ENCODE results near the gene DENND5A. TPM values are rescaled to one million over a fixed set of nuclear protein-coding genes. Genes with fewer than 3 reads are reported as not detected.

The DENND5A gene
- total and polyA plus RNA-seq, 9 of the 15 experiments (the other 6 are each of a cell fraction or from before 2014, with no cell fraction given): 11.7 to 130 (median 46.3) TPM

DNA sequence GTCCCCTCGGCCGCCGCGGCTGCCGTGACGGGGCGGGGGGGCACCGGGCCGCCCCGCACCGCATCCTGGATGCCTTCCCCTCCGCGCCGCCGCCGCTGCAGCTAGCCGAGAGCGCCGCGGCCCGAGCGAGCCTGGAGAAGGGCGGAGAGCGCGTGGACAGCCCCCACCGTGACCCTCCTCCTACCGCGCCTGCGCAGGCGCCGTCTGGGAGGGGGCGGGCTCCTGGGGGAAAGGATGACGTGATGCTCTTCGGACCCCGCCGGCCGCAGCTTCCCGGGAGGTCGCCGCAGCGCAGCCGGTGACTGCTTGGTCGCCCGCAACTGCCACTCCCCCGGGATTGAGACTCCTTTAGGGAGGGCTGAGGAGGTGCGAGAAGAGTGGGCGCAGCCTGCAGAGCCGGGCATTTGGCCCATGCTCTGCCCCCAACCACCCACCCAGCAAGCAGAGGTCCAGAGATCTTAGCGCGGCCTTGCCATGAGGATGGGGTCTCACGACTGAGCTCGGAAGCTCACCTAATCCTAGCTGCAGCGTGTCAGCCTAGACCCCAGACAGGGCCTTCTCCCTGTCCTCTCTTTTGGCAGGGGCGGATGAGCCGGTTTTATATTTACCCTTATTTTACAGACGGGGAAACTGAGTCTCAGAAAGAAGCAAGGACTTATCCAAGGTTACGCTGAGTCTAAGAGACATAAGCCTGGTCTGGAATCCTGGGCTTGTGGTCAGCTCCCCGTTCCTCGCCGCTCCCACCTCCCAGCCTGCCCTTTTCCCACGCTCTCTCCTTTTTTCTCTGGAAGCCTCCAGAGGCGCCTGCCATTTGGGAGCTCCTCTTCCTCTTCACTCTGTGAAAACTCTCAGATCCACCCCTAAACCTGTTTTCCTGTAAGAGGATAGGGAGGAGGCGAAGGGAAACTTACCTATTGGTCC, at the start of gene DENND5A (continued):
- TF ChIP-seq ZNF175 (CRISPR knock-in tag; IDR thresholded peaks at IDR 0.05; ENCODE audit: low read depth) (no peak), U2AF1 (optimal IDR thresholded peaks at IDR 0.05; ENCODE audit: low read depth, low read length) (no peak), ZFP36 (IDR thresholded peaks at IDR 0.05; ENCODE audit: low read depth, low read length, partially characterized antibody) (no peak), EP400 (IDR thresholded peaks at IDR 0.05) (peak; percentile 37), MAZ (CRISPR knock-in tag; conservative IDR thresholded peaks at IDR 0.05 in 1 of 2, IDR thresholded peaks at IDR 0.05 in 1 of 2) (peak; percentile 63 to 91; a peak in 3 of 4 replicates), MTA3 (IDR thresholded peaks at IDR 0.05; ENCODE audit: borderline replicate concordance) (peak; percentile 22; the same call in 1 of the 2 replicates), ERF (CRISPR knock-in tag; IDR thresholded peaks at IDR 0.05) (no peak), BACH1 (tag; IDR thresholded peaks at IDR 0.05) (no peak), NONO (IDR thresholded peaks at IDR 0.05; ENCODE audit: low read depth in 2 of 2, low read length in 1 of 2) (peak in 1 of 2 experiments; percentile 58; a peak in 2 of 4 replicates), TOE1 (IDR thresholded peaks at IDR 0.05; ENCODE audit: borderline replicate concordance) (no peak), TOE1 (CRISPR knock-in tag; IDR thresholded peaks at IDR 0.05; ENCODE audit: borderline replicate concordance, low read depth) (no peak), CCNT2 (IDR thresholded peaks at IDR 0.05; ENCODE audit: borderline replicate concordance, extremely low read depth, insufficient read length, low read depth, low read length) (peak; percentile 60)
- TF ChIP-seq, protein P1, sequence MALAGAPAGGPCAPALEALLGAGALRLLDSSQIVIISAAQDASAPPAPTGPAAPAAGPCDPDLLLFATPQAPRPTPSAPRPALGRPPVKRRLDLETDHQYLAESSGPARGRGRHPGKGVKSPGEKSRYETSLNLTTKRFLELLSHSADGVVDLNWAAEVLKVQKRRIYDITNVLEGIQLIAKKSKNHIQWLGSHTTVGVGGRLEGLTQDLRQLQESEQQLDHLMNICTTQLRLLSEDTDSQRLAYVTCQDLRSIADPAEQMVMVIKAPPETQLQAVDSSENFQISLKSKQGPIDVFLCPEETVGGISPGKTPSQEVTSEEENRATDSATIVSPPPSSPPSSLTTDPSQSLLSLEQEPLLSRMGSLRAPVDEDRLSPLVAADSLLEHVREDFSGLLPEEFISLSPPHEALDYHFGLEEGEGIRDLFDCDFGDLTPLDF (CRISPR knock-in tag; IDR thresholded peaks at IDR 0.05): no peak
- TF ChIP-seq, protein P2, sequence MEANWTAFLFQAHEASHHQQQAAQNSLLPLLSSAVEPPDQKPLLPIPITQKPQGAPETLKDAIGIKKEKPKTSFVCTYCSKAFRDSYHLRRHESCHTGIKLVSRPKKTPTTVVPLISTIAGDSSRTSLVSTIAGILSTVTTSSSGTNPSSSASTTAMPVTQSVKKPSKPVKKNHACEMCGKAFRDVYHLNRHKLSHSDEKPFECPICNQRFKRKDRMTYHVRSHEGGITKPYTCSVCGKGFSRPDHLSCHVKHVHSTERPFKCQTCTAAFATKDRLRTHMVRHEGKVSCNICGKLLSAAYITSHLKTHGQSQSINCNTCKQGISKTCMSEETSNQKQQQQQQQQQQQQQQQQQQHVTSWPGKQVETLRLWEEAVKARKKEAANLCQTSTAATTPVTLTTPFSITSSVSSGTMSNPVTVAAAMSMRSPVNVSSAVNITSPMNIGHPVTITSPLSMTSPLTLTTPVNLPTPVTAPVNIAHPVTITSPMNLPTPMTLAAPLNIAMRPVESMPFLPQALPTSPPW (CRISPR knock-in tag; IDR thresholded peaks at IDR 0.05): peak; percentile 96
- TF ChIP-seq, protein P3, sequence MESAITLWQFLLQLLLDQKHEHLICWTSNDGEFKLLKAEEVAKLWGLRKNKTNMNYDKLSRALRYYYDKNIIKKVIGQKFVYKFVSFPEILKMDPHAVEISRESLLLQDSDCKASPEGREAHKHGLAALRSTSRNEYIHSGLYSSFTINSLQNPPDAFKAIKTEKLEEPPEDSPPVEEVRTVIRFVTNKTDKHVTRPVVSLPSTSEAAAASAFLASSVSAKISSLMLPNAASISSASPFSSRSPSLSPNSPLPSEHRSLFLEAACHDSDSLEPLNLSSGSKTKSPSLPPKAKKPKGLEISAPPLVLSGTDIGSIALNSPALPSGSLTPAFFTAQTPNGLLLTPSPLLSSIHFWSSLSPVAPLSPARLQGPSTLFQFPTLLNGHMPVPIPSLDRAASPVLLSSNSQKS (CRISPR knock-in tag; IDR thresholded peaks at IDR 0.05): no peak
- TF ChIP-seq, protein P4, sequence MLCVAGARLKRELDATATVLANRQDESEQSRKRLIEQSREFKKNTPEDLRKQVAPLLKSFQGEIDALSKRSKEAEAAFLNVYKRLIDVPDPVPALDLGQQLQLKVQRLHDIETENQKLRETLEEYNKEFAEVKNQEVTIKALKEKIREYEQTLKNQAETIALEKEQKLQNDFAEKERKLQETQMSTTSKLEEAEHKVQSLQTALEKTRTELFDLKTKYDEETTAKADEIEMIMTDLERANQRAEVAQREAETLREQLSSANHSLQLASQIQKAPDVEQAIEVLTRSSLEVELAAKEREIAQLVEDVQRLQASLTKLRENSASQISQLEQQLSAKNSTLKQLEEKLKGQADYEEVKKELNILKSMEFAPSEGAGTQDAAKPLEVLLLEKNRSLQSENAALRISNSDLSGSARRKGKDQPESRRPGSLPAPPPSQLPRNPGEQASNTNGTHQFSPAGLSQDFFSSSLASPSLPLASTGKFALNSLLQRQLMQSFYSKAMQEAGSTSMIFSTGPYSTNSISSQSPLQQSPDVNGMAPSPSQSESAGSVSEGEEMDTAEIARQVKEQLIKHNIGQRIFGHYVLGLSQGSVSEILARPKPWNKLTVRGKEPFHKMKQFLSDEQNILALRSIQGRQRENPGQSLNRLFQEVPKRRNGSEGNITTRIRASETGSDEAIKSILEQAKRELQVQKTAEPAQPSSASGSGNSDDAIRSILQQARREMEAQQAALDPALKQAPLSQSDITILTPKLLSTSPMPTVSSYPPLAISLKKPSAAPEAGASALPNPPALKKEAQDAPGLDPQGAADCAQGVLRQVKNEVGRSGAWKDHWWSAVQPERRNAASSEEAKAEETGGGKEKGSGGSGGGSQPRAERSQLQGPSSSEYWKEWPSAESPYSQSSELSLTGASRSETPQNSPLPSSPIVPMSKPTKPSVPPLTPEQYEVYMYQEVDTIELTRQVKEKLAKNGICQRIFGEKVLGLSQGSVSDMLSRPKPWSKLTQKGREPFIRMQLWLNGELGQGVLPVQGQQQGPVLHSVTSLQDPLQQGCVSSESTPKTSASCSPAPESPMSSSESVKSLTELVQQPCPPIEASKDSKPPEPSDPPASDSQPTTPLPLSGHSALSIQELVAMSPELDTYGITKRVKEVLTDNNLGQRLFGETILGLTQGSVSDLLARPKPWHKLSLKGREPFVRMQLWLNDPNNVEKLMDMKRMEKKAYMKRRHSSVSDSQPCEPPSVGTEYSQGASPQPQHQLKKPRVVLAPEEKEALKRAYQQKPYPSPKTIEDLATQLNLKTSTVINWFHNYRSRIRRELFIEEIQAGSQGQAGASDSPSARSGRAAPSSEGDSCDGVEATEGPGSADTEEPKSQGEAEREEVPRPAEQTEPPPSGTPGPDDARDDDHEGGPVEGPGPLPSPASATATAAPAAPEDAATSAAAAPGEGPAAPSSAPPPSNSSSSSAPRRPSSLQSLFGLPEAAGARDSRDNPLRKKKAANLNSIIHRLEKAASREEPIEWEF (CRISPR knock-in tag; IDR thresholded peaks at IDR 0.05): no peak
